Activated T-helper 9 cell treated with anti-CD3 and anti-CD28 coated beads, Interleukin-2, amount 50 U/mL, for 16 hours (primary cell): ENCODE results near the gene RPTOR.
"Not testable (repeated sequence)": the region's sequence is repeated elsewhere in the genome, so short reads cannot be mapped to it uniquely, and the experiment has no call there.

Experiments
- DNase-seq: peaks from one replicate; pipeline ENCODE4 v3.0.0-alpha.2; 2020; ENCODE audit warnings: low read depth

Gene RPTOR, protein sequence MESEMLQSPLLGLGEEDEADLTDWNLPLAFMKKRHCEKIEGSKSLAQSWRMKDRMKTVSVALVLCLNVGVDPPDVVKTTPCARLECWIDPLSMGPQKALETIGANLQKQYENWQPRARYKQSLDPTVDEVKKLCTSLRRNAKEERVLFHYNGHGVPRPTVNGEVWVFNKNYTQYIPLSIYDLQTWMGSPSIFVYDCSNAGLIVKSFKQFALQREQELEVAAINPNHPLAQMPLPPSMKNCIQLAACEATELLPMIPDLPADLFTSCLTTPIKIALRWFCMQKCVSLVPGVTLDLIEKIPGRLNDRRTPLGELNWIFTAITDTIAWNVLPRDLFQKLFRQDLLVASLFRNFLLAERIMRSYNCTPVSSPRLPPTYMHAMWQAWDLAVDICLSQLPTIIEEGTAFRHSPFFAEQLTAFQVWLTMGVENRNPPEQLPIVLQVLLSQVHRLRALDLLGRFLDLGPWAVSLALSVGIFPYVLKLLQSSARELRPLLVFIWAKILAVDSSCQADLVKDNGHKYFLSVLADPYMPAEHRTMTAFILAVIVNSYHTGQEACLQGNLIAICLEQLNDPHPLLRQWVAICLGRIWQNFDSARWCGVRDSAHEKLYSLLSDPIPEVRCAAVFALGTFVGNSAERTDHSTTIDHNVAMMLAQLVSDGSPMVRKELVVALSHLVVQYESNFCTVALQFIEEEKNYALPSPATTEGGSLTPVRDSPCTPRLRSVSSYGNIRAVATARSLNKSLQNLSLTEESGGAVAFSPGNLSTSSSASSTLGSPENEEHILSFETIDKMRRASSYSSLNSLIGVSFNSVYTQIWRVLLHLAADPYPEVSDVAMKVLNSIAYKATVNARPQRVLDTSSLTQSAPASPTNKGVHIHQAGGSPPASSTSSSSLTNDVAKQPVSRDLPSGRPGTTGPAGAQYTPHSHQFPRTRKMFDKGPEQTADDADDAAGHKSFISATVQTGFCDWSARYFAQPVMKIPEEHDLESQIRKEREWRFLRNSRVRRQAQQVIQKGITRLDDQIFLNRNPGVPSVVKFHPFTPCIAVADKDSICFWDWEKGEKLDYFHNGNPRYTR (N-terminal part only)

GRCh38 chr17:80544655-80545498 is at the start of gene RPTOR:
RPTOR (plus strand) TSS chr17:80544838; CDS start chr17:80545630, 792 bp downstream.
- peak; percentile 82 for DNase-seq

GRCh38 chr17:80497726-80498241 is 46.9 kb upstream of the RPTOR start:
- DNase-seq = no peak

- no peak for DNase-seq
These were observed 46.3 kb upstream of the RPTOR start for GRCh38 chr17:80498242-80498919.

- DNase-seq = no peak
These were observed 45.7 kb upstream of the RPTOR start for GRCh38 chr17:80498920-80499410.

DNA sequence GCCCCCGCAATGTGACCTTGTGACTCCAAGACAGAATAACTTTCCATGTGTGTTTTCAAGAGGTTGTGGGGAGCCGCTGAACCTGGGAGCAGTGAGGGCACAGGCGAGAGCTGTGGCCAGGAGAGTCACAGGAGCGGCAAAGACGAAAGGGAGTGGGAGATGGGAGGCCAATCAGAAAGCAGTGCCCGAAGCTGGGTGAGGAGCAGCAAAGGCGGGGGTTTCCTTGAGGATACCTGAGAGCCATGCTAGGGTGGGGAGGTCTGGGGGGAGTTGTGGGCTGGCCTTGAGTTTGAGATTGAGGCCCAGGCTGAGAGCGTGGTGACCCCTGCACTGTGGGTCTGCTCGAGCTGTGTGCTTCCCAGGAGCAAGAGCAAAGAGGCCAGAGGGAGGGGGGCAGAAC is 45.1 kb upstream of the RPTOR start:
- no peak for DNase-seq

- no peak for DNase-seq
These were observed 44.5 kb upstream of the RPTOR start for GRCh38 chr17:80499961-80500665.

- DNase-seq = no peak
These were observed 42.7 kb upstream of the RPTOR start for GRCh38 chr17:80501741-80502577.

- no peak for DNase-seq
These were observed 42.1 kb upstream of the RPTOR start for GRCh38 chr17:80502578-80502877.

DNA sequence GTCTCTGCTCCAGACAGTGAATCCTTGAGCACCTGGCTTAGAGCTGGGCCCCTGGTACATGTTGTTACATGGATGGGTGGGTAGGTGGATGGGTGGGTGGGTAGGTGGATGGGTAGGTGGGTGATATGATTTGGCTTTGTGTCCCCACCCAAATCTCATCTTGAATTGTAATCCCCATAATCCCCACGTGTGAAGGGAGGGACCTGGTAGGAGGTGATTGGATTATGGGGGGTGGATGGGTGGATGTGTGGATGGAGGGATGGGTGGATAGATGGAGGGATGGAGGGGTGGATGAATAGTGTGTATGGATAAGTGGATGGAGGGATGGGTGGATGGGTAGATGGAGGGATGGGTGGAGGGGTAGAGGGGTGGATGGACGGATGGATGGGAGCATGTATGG is 41.6 kb upstream of the RPTOR start:
- DNase-seq = no peak

GRCh38 chr17:80503921-80504320 is 40.7 kb upstream of the RPTOR start:
- DNase-seq = no peak

DNA sequence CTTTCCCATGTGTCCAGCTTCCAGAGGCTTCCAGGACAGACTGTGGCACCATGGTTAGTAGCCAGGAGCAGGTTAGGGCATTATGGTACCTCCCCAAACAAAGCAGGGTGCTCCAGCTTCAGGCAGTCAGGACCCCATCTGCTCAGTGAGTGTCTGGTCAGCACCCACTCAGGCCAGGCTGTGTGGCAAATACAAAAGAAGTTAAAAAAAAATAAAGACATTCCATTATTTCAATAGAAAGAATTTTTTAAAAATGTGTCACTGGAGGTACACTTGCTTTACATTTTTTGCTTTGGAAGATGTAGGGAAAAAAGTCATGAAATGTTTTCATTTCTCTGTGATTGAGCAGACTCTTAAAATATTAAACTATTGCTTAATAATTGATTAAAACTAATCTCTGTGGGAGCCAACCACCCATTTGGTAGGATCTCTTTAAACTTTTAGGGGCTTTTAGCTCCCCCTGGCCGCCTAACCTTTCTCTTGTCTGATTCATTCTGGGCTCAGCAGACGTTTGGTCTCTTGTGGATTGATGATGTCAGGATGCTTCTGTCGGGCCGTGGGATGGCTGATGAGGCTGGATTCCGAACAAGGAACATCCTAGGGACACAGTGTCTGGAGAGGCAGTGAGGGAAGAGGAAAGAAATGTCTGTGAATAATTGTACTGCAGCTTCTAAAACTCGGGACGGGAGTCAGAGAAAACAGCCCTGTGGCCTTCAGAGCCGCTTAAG is 39.8 kb upstream of the RPTOR start:
- DNase-seq = no peak

DNA sequence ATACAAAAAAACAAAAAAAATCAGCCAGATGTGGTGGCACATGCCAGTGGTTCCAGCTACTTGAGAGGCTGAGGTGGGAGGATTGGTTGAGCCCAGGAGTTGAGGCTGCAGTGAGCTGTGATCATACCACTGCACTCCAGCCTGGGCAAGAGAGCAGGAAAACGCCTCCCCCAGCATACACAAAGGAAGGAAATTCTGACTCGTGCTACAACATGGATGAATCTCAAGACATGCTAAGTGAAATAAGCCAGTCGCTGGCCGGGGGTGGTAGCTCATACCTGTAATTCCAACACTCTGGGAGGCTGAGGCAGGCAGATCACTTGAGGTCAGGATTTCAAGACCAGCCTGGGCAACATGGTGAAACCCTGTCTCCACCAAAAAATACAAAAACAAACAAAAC is 37.5 kb upstream of the RPTOR start:
- DNase-seq = not testable (repeated sequence)

DNA sequence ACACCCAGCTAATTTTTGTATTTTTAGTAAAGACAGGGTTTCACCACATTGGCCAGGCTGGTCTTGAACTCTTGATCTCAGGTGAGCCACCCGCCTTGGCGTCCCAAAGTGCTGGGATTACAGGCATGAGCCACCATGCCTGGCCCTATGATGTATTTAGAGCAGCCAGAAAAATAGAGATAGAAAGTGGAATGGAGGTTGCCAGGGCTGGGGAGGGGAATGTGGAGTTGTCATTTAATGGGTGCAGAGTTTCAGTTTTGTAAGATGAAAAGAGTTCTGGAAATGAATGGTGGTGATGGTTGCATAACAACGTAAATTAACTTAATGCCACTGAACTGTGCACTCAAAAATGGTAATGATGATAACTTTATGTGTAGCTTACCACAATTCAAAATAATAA is 36.7 kb upstream of the RPTOR start:
- DNase-seq = no peak

- DNase-seq = no peak
These were observed 35.3 kb upstream of the RPTOR start for GRCh38 chr17:80509311-80509710.

DNA sequence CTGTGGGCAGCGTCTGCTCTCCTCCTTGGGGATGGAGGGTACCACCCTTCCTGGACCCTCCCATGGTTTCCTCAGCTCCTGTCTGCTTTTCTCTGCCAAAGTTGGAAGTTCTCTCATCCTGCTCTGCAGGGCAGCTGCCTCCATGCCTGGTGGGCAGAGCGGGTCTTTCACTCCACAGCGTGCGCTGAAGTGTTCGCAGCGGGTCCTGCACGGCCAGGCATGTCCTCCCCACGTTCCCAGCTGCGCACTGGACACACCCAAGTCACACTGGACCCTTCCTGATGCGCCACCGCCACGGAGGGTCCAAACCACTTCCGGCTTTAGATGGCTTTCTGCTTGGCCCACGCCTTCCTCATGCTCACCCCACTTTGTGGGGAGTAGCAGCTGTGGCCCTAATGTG is 34.5 kb upstream of the RPTOR start:
- DNase-seq = no peak

DNA sequence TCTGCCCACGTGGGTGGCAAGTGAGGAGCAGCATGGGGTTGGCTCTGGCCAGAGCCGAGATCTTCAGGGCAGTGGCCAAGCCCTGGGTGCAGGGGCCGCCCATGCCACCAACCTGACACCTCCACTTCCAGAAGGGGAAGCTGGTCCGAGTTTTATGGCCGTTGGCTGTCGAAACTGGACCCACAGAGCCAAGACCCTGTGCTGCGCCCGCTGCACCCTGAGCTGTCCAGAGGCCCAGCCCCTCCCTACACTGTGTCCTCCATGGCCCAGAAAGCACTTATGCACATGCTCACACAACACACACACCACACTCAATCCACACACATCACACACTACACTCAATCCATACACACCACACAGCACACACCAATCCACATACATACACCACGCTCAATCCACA is 33.9 kb upstream of the RPTOR start:
- no peak for DNase-seq

DNA sequence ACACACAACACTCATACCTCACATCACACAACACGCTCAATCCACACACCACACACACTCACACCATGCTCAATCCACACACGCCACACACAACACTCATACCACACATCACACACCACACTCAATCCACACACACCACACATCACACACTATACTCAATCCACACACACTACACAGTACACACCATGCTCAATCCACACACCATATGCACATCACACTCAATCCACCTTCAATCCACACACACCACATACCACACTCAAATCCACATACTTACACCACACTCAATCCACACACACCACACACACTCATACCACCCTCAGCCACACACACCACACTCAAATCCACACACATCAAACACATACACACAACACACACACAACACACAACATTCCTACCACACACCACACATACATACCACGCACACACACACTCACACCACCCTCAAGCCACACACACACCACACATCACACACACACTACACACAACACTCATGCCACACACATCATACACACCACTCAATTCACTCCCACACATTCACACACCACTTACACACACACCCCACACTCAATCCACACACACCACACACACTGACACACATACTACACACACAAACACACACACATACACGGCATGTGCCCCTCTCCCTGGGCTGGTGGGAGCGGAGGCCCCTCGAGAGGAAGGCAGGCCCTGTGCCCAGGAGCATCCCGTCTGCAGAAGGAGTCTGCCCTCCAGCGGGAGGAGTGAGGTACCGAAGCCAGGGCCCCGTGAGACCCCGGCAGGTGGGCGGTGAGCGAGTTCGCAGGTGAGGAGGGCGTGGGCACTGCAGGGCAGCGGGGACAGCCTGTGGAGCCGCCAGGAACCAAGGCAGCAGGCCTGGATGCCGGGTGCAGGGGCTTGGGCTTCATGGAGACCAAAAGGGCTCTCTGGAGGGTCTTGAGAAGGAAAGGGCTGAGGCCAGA is 33.1 kb upstream of the RPTOR start:
- DNase-seq = no peak

DNA sequence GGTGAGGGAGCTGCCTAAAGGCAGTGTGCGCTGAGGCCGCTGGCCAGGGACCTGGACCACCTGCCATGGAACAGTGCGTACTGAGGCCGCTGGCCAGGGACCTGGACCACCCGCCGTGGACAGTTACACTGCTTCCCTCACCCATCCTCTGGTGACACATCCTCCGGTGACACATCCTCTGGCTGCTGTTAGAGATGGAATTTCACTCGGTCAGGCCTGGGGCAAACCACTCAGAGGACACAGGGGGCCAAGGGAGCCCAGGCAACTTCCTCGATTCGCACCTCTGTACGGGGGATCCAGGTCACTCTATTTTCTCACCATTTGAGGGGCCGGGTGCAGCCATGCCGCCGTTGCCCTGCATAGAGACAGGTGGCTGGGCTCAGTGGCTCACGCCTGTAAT is 32.4 kb upstream of the RPTOR start:
- DNase-seq = no peak
